Fibroblast of the aortic adventitia (primary cell): ENCODE results near the gene GRSF1. TPM values are rescaled to one million over a fixed set of nuclear protein-coding genes. Genes with fewer than 3 reads are reported as not detected.
A peak's percentile ranks its signal among the peaks of the same experiment; 100 is the strongest.

Experiments used
- DNase-seq: peaks from one replicate; pipeline ENCODE4 v3.0.0-alpha.2; 2010; ENCODE audit warnings: low read depth
- H3K4me3 ChIP-seq: 2 replicates; pipeline ENCODE4 v1.5.1; 2011; ENCODE audit warnings: low read depth, mild to moderate bottlenecking, control low read depth, low read length, moderate library complexity
- total RNA-seq: library from RNA; depleted of rRNA; stranded (reverse); fragments of >200 nt; gene quantifications from 2 replicates; pipeline ENCODE4 v1.2.3, GENCODE V29; 2012; ENCODE audit warnings: low replicate concordance
- TF ChIP-seq, protein P1 (sequence below): IDR thresholded peaks from 2 replicates; pipeline ENCODE4 v1.5.1; 2011; ENCODE audit warnings: mild to moderate bottlenecking, low read length, control low read depth, inconsistent platforms; ENCODE audit not compliant: insufficient read depth

GRSF1 gene
- 73.1 and 75.3 TPM in 2 replicates for total RNA-seq

GRCh38 chr4:70839589-70840093 lies at the start of gene GRSF1:
GRSF1 (minus strand) TSS chr4:70839890; CDS start chr4:70839827, 63 bp downstream.
- DNase-seq: peak; percentile 91
- TF ChIP-seq, protein P1, sequence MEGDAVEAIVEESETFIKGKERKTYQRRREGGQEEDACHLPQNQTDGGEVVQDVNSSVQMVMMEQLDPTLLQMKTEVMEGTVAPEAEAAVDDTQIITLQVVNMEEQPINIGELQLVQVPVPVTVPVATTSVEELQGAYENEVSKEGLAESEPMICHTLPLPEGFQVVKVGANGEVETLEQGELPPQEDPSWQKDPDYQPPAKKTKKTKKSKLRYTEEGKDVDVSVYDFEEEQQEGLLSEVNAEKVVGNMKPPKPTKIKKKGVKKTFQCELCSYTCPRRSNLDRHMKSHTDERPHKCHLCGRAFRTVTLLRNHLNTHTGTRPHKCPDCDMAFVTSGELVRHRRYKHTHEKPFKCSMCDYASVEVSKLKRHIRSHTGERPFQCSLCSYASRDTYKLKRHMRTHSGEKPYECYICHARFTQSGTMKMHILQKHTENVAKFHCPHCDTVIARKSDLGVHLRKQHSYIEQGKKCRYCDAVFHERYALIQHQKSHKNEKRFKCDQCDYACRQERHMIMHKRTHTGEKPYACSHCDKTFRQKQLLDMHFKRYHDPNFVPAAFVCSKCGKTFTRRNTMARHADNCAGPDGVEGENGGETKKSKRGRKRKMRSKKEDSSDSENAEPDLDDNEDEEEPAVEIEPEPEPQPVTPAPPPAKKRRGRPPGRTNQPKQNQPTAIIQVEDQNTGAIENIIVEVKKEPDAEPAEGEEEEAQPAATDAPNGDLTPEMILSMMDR: no peak
- H3K4me3 ChIP-seq: peak within 1 kb of the TSS; percentile 98

- peak; percentile 8 for DNase-seq
- no peak overlapping the region for H3K4me3 ChIP-seq
- TF ChIP-seq, protein P1: no peak
Observed at GRCh38 chr4:70885174-70885573, 45.5 kb upstream of the GRSF1 start.

GRCh38 chr4:70880739-70881138 lies 41.0 kb upstream of the GRSF1 start:
- DNase-seq: no peak
- TF ChIP-seq, protein P1: no peak
- no peak overlapping the region for H3K4me3 ChIP-seq

- H3K4me3 ChIP-seq: no peak overlapping the region
- TF ChIP-seq, protein P1: no peak
- DNase-seq: no peak
Observed at GRCh38 chr4:70877556-70877955, 37.9 kb upstream of the GRSF1 start.

GRCh38 chr4:70874268-70875156 lies 34.8 kb upstream of the GRSF1 start:
- TF ChIP-seq, protein P1: no peak
- no peak for DNase-seq
- H3K4me3 ChIP-seq: no peak overlapping the region

- DNase-seq: no peak
- no peak overlapping the region for H3K4me3 ChIP-seq
- TF ChIP-seq, protein P1: no peak
Observed at GRCh38 chr4:70873216-70873615, 33.5 kb upstream of the GRSF1 start.
